Effector memory CD4-positive, alpha-beta T cell (primary cell): ENCODE measurements around the gene CRYGS.

Experiments
- DNase-seq, 3 donors: peaks; one replicate each; pipeline ENCODE4 v3.0.0-alpha.2; 2020
- H3K27ac ChIP-seq: 2 replicates; pipeline ENCODE4 v1.7.0; 2013; ENCODE audit warnings: mild to moderate bottlenecking, low read length, moderate library complexity; ENCODE audit not compliant: insufficient read depth, poor library complexity, severe bottlenecking
- H3K27me3 ChIP-seq: replicated peaks from 2 replicates; pipeline ENCODE4 v1.7.0; 2013; ENCODE audit warnings: mild to moderate bottlenecking, low read length; ENCODE audit not compliant: insufficient read depth, control insufficient read depth, poor library complexity, severe bottlenecking
- H3K36me3 ChIP-seq: 2 replicates; pipeline ENCODE4 v1.7.0; 2013; ENCODE audit warnings: mild to moderate bottlenecking, low read length, moderate library complexity; ENCODE audit not compliant: control insufficient read depth, insufficient read depth
- H3K4me1 ChIP-seq: 2 replicates; pipeline ENCODE4 v1.7.0; 2013; ENCODE audit warnings: low read length, mild to moderate bottlenecking; ENCODE audit not compliant: control insufficient read depth, insufficient read depth, poor library complexity, severe bottlenecking
- H3K4me3 ChIP-seq: 2 replicates; pipeline ENCODE4 v1.7.0; 2013; ENCODE audit warnings: low read length, low read depth, mild to moderate bottlenecking; ENCODE audit not compliant: insufficient read depth, poor library complexity, severe bottlenecking
- H3K9me3 ChIP-seq: 2 replicates; pipeline ENCODE4 v1.7.0; 2013; ENCODE audit warnings: mild to moderate bottlenecking, low read length, moderate library complexity; ENCODE audit not compliant: control insufficient read depth

CRYGS gene

DNA sequence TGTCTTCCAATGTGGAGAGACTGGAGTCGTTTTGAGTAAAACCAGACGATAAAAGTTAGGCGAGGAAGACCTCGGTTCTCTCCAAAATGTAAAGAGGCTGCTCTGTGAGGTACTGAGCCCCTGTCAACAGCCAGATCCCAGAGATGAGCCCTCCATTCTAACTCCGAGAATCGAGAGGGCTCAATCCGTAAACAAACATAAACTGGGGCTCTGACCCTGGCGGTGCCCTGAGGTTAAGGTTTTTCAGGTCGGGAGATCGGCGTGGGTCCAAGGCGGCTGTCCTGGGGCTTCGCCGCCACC is 22.5 kb upstream of the CRYGS start:
- no peaks in the 10 kb centered on the region for H3K9me3 ChIP-seq
- H3K27ac ChIP-seq = peak overlapping the region; percentile 91
- H3K36me3 ChIP-seq = no peaks in the 10 kb centered on the region
- peaks cover 21% of the 10 kb centered on the region for H3K4me1 ChIP-seq
- DNase-seq = no peak
- H3K4me3 ChIP-seq = peak overlapping the region; percentile 89
- no peaks in the 10 kb centered on the region for H3K27me3 ChIP-seq

- H3K4me1 ChIP-seq = peaks cover 17% of the 10 kb centered on the region
- H3K27me3 ChIP-seq = no peaks in the 10 kb centered on the region
- H3K4me3 ChIP-seq = no peak overlapping the region
- H3K36me3 ChIP-seq = no peaks in the 10 kb centered on the region
- H3K27ac ChIP-seq = no peak overlapping the region
- no peaks in the 10 kb centered on the region for H3K9me3 ChIP-seq
- DNase-seq = no peak
These were observed 20.4 kb upstream of the CRYGS start for GRCh38 chr3:186564586-186564985.

- no peak overlapping the region for H3K4me3 ChIP-seq
- DNase-seq = no peak
- no peaks in the 10 kb centered on the region for H3K9me3 ChIP-seq
- no peaks in the 10 kb centered on the region for H3K4me1 ChIP-seq
- no peaks in the 10 kb centered on the region for H3K27me3 ChIP-seq
- no peak overlapping the region for H3K27ac ChIP-seq
- peaks cover 58% of the 10 kb centered on the region for H3K36me3 ChIP-seq
These were observed 8.3 kb upstream of the CRYGS start for GRCh38 chr3:186552408-186553031.

GRCh38 chr3:186551387-186551786 is 7.2 kb upstream of the CRYGS start:
- Histone ChIP-seq H3K27ac (no peak overlapping the region), H3K4me1 (no peaks in the 10 kb centered on the region), H3K9me3 (no peaks in the 10 kb centered on the region), H3K36me3 (peaks cover 50% of the 10 kb centered on the region), H3K4me3 (no peak overlapping the region), H3K27me3 (no peaks in the 10 kb centered on the region)
- no peak for DNase-seq

DNA sequence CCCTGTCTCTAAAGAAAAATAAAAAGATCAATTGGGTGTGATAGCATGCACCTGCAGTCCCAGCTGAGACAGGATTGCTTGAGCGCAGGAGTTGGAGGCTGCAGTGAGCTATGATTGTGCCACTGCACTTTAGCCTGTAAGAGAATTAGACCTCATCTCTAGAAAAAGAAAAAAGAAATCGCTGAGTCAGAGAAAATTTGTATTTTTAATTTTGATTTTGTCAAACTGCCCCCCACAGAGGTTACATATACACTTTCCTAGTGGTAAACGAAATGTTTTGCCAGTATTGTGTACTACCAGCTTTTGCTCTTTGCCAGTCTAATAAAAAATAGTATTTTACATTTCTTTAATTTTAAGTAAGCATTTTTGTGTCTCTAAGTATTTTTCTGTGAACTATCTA is 5.3 kb upstream of the CRYGS start:
- no peaks in the 10 kb centered on the region for H3K27me3 ChIP-seq
- H3K36me3 ChIP-seq = peaks cover 46% of the 10 kb centered on the region
- no peaks in the 10 kb centered on the region for H3K9me3 ChIP-seq
- no peaks in the 10 kb centered on the region for H3K4me1 ChIP-seq
- H3K27ac ChIP-seq = no peak overlapping the region
- H3K4me3 ChIP-seq = no peak overlapping the region
- no peak for DNase-seq

DNA sequence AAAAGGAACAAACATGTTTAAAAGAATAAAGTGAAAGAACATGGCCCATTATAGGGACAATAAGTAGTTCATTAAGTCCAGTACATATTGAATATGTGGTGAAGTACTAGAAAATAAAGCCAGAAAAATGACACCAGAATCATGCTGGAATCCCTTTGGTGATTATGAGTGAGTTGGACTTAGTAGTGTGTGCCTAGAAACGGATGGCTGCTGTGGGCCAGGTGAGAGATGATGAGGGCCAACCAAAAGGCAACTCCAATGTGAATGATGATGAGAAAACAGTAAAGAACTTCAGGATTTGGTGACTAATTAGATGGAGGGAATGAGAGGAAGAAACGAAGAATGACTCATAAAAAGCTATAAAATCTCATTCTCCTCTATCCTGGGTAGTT is 3.3 kb downstream of the CRYGS start:
- H3K36me3 ChIP-seq = peaks cover 6% of the 10 kb centered on the region
- H3K9me3 ChIP-seq = no peaks in the 10 kb centered on the region
- no peak overlapping the region for H3K4me3 ChIP-seq
- no peak overlapping the region for H3K27ac ChIP-seq
- no peaks in the 10 kb centered on the region for H3K4me1 ChIP-seq
- DNase-seq = no peak
- H3K27me3 ChIP-seq = no peaks in the 10 kb centered on the region

DNA sequence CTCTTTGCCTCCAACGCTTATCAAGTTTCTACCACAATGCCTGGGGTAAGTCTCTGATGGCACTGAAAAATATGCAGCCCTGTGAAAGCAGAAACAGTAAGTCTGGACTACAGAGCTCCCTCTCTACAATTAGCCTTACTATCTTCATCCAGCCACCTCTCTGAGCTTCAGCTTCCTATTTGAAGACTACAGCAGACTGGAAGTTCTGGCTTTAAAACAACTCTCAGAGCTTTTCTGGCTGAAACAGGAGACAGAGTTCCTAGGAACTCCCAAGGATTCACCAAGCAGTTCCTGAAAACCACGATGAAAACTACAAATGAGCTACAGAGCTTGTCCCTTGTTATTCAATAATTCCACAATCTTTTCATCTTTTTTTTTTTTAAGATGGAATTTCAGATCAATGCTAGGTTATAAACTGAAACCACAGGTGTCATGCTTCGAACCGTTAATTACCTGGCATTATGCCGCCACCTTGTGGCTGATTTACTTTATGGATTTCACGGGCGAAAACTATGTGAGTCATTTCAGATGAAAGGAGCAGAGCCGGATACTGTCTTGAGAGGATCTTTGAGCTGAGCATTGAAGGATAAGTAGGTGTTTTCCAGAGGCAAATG is 3.9 kb downstream of the CRYGS start:
- Histone ChIP-seq H3K27ac (no peak overlapping the region), H3K4me3 (no peak overlapping the region), H3K4me1 (no peaks in the 10 kb centered on the region), H3K27me3 (no peaks in the 10 kb centered on the region), H3K9me3 (no peaks in the 10 kb centered on the region), H3K36me3 (peaks cover 6% of the 10 kb centered on the region)
- peak; percentile 65 to 76 (median 70) for DNase-seq

DNA sequence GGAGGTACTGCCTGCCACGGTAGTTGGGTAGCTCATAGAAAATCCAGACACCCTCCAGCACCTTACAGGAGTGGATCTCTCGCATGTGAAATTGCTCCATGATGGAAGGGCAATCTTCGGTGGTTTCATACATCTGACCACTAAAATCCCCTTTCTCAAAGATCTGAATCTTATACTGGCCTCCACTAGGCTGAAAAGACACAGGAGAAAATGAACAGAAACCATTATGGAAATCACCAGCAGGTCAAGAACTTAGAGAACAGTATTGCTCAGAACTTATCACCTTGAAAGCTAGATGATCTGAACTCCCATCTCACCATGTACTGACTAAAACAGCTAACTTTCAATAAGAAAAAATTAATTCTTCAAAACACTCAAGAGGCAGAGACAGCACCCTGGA is 5.4 kb downstream of the CRYGS start:
- Histone ChIP-seq H3K4me1 (peaks cover 9% of the 10 kb centered on the region), H3K27ac (no peak overlapping the region), H3K4me3 (no peak overlapping the region), H3K27me3 (no peaks in the 10 kb centered on the region), H3K36me3 (peaks cover under 1% of the 10 kb centered on the region), H3K9me3 (no peaks in the 10 kb centered on the region)
- no peak for DNase-seq

DNA sequence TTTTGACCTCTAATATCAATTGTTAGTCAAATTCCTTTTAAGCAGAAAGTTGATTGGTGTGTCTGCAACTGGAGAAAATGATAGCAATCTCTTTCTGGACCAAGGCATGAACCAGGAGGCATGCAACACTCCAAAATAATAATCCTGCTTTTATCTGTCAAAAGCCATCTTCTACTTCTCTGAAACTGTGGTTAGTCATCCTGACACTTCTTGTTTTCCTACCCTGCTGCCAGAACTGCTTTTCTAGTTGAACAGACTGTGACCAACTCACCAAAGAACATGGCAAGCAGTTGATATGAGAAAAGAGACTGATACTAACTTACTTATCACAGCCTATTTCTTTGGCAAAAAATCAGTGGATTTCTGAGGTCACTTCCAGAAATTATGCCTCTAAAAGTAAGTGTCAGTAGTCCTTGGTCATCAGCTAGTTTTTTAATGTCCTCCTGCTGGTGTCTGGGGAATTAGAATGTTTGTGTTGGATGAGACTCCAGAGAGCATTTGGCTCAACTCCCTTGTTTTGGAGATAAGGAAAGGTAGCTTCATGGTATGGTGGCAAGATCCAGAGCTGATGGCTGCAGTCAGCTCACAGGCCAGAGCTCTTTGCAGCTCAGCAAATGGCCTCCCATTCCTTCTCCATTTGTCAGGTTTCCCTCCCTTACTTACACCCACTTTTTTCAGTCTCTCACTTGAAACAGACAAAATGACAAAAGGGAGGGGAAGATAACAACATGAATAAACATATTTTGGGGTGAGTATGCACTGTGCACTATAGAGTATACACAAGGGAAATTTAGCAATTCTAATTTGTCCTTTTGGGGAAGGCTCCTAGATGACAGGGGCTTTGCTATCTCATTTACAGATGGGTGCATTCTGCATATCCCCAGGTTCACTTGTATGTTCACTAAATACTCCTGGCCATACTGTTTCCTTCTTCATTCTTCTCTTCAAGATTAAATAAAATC is 7.0 kb downstream of the CRYGS start:
- H3K9me3 ChIP-seq = no peaks in the 10 kb centered on the region
- H3K4me1 ChIP-seq = peaks cover 17% of the 10 kb centered on the region
- H3K36me3 ChIP-seq = no peaks in the 10 kb centered on the region
- H3K27me3 ChIP-seq = no peaks in the 10 kb centered on the region
- H3K27ac ChIP-seq = no peak overlapping the region
- DNase-seq = no peak
- no peak overlapping the region for H3K4me3 ChIP-seq

DNA sequence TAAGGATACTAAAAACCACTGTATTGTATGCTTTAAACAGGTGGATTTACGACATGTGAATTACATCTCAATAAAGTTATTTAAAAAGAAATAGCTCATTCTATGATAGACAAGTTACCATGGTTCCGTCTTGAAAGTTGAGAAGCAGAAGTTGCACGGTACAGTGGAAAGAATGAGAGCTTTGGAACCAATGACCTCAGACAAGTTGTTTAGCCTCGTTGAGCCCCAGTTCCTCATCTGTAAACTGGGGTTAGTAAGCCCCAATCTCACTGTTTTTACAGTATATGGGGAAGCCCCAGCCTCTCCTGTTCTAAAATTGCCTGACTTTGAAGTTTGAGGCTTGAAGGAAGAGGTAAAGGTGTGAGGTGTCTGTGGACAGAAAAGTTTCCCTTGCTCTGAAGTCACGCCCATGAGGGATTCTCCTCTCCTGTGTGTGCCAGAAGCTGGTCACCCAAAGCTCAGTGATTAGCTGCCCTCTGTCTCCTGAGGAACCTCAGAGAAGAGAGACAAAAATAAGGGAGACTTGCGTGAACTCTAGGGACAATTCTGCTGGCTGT is 10.0 kb downstream of the CRYGS start:
- no peaks in the 10 kb centered on the region for H3K27me3 ChIP-seq
- no peak overlapping the region for H3K4me3 ChIP-seq
- H3K9me3 ChIP-seq = no peaks in the 10 kb centered on the region
- peak; percentile 14 to 41 (median 24) for DNase-seq
- no peak overlapping the region for H3K27ac ChIP-seq
- peaks cover 17% of the 10 kb centered on the region for H3K4me1 ChIP-seq
- no peaks in the 10 kb centered on the region for H3K36me3 ChIP-seq
